ENCODE measurements around the gene SP7. TPM values are rescaled to one million over a fixed set of nuclear protein-coding genes. Genes with fewer than 3 reads are reported as not detected.
"Not testable (repeated sequence)": the region's sequence is repeated elsewhere in the genome, so short reads cannot be mapped to it uniquely, and the experiment has no call there.

SP7 gene
- not detected for total RNA-seq
- long read RNA-seq, result 0 reads

GRCh38 chr12:53336181-53336681, at the start of gene SP7:
Gene SP7 (minus strand): TSS chr12:53336354. CDS start chr12:53335646, 708 bp downstream.
- intact Hi-C loops (cut with micrococcal nuclease), result no loop called here
- DNase-seq, result no peak
- ATAC-seq, result no peak

- DNase-seq, result no peak
- no peak for ATAC-seq
- intact Hi-C loops (cut with micrococcal nuclease), result no loop called here
Measured at GRCh38 chr12:53383258-53383657, 47.1 kb upstream of the SP7 start.

- intact Hi-C loops (cut with micrococcal nuclease), result no loop called here
- DNase-seq (peak; percentile 46), ATAC-seq (no peak)
Measured at GRCh38 chr12:53381731-53382630, 45.8 kb upstream of the SP7 start.

GRCh38 chr12:53380794-53381730, 44.9 kb upstream of the SP7 start:
- DNase-seq (no peak), ATAC-seq (no peak)
- intact Hi-C loops (cut with micrococcal nuclease), result no loop called here

- ATAC-seq (peak; percentile 75), DNase-seq (peak; percentile 95)
- intact Hi-C loops (cut with micrococcal nuclease), result no loop called here
Measured at GRCh38 chr12:53380104-53380793, 44.1 kb upstream of the SP7 start, which contains the start of gene SP1. Gene SP1 (plus strand): TSS chr12:53380176. CDS start chr12:53380292, 116 bp downstream.

- intact Hi-C loops (cut with micrococcal nuclease), result no loop called here
- ATAC-seq (peak; percentile 83), DNase-seq (peak; percentile 96)
Measured at GRCh38 chr12:53379389-53380103, 43.4 kb upstream of the SP7 start.

GRCh38 chr12:53378724-53379388, 42.7 kb upstream of the SP7 start:
- ATAC-seq (no peak), DNase-seq (no peak)
- intact Hi-C loops (cut with micrococcal nuclease), result no loop called here

GRCh38 chr12:53378222-53378621, 42.1 kb upstream of the SP7 start:
- no peak for ATAC-seq
- intact Hi-C loops (cut with micrococcal nuclease), result no loop called here
- no peak for DNase-seq

- intact Hi-C loops (cut with micrococcal nuclease), result no loop called here
- DNase-seq (no peak), ATAC-seq (no peak)
Measured at GRCh38 chr12:53376747-53377146, 40.6 kb upstream of the SP7 start.

- ATAC-seq; DNase-seq; intact Hi-C loops (cut with micrococcal nuclease): not testable (repeated sequence)
Measured at GRCh38 chr12:53374277-53374676, 38.1 kb upstream of the SP7 start.

GRCh38 chr12:53373554-53374133, 37.5 kb upstream of the SP7 start:
- ATAC-seq; DNase-seq; intact Hi-C loops (cut with micrococcal nuclease): not testable (repeated sequence)

GRCh38 chr12:53365245-53365904, 29.2 kb upstream of the SP7 start:
- intact Hi-C loops (cut with micrococcal nuclease), result no loop called here

GRCh38 chr12:53361638-53362037, 25.5 kb upstream of the SP7 start:
- ATAC-seq; DNase-seq; intact Hi-C loops (cut with micrococcal nuclease): not testable (repeated sequence)

More at GRCh38 chr12:53365245-53365904, 29.2 kb upstream of the SP7 start:
- no peak for DNase-seq
- ATAC-seq, result peak; percentile 67

- DNase-seq (no peak), ATAC-seq (no peak)
- intact Hi-C loops (cut with micrococcal nuclease), result no loop called here
Measured at GRCh38 chr12:53358836-53359419, 22.8 kb upstream of the SP7 start.

- intact Hi-C loops (cut with micrococcal nuclease), result no loop called here
- DNase-seq (no peak), ATAC-seq (no peak)
Measured at GRCh38 chr12:53355121-53355520, 19.0 kb upstream of the SP7 start.

GRCh38 chr12:53353257-53353655, 17.1 kb upstream of the SP7 start:
- DNase-seq (no peak), ATAC-seq (no peak)
- intact Hi-C loops (cut with micrococcal nuclease), result no loop called here
